HG03045 (cell line): Measurements from ENCODE around the gene AIF1.

ENCODE experiments used
- ATAC-seq: cut with Tn5 transposase; IDR thresholded peaks from one replicate; pipeline ENCODE4 v1.9.1; 2021; ENCODE audit warnings: mild to moderate bottlenecking, moderate library complexity; ENCODE audit not compliant: unreplicated experiment

The AIF1 gene

GRCh38 chr6:31620586-31621319, 5.7 kb downstream of the AIF1 start, which contains the start of gene PRRC2A:
TSS of gene PRRC2A (plus strand) at chr6:31620715. CDS start at chr6:31622790, 2,075 bp downstream.
- peak; percentile 62 for ATAC-seq

DNA sequence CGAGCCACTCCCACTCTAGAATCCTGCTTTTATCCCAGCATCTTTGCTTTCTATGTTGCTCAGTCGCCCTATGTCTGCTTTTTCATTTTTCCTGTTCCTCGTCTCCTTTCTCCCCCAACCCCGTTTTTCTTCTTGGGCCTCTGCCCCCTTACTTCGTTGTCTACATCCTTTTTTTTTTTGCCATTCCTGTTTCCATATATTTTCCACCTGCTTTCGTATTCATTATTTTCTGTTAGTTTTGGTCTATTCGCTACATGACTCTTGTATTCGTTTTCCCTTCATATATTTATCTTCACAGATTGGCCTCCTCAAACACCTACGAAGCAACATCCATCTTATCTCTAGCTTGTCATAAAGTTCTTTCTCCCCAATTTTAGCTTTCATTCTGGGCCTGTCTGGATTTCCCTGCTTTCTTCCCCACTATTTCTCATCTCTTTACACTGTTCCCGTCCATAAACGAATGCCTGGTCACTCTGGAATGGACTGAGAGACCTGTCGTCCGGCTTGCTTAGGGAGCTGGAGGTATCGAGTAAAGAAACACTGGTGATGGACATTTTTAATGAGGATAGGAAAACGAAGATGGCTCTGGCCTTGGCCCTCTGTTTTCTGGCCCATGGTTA, 6.4 kb downstream of the AIF1 start:
- ATAC-seq = no peak

DNA sequence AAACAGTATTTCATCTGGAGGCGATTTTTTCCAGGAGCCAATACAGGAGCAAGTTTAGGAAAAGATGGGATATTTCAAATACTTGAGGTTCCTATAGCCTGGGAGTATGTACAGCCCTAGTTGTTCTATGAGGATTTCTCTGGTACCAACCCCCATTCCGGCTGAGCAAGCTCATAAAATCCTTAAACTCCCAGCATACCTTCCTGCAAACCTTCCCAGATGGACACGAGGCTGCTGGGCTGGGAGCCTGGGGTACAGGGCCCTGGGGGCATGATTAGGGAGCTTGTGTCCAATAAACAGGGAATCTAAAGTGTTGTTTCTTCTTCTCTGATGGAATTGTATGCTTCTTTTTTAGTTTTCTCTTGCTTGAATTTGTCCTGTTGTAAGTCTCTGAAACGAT, 7.0 kb downstream of the AIF1 start:
- no peak for ATAC-seq

DNA sequence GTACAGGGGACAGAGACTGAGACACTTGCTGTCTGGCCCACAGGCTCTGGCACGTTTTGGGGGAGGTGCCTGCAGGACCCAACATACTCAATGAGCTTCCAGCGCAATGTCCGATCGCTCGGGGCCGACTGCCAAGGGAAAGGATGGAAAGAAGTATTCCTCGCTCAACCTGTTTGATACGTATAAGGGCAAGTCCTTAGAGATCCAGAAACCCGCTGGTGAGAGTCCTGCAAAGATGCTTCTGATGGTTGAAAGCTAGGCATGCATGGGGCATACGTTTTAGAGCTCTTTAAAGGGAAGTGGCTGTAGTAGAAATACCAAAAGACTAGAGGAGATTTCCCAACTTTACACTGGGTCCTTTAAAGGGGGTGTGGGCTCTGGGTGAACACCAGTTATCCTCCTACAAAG, 7.7 kb downstream of the AIF1 start:
- ATAC-seq = no peak

DNA sequence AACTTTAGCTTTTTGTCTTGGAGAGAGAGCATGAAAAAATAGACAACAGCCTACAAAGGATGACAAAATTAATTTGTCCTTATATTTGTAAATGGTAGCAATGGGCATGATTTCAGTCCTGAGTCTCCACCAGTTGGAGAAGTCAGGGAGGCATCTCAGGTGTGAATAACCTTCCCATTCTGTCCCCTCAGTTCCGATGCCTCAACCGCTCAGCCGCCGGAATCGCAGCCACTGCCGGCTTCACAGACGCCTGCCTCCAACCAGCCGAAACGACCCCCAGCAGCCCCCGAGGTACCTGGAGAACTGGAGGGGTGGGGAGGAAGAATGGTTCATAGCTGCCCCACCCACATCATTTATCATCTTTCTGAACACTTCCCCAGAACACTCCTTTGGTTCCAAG, 9.0 kb downstream of the AIF1 start:
- ATAC-seq = no peak

DNA sequence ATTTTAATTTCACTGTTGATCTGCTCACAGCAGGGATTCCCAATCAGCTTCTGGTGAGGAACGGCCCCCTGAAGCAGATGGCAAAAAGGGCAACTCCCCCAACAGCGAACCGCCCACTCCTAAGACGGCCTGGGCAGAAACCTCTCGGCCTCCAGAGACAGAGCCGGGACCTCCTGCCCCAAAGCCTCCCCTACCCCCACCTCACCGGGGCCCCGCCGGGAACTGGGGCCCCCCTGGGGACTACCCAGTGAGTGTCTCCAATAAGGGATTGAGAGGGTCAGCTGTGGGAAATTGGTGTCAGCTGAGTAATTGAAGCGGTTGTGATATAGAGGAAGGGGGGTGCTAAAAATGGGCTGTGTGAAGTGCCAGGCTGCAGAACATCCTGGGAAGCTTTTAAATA, 11.9 kb downstream of the AIF1 start:
- no peak for ATAC-seq

GRCh38 chr6:31627690-31628287, 12.8 kb downstream of the AIF1 start:
- no peak for ATAC-seq

DNA sequence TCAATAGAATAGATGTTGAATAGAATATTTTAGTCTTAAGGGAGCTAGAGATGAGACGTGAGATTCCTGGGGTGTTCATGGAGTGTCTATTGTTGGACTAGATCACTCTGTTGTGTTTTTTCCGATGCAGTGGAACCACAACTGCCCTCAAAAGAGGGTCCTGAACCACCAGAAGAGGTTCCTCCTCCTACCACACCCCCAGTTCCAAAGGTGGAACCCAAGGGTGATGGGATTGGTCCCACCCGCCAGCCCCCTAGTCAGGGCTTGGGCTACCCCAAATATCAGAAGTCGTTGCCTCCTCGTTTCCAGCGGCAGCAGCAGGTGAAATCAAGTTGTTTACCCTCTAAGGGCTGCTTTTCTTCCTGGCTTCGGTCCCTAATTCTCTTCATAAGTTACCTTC, 14.0 kb downstream of the AIF1 start:
- no peak for ATAC-seq

- no peak for ATAC-seq
Observed at GRCh38 chr6:31630177-31630934, 15.3 kb downstream of the AIF1 start.

GRCh38 chr6:31631209-31631608, 16.2 kb downstream of the AIF1 start:
- no peak for ATAC-seq

GRCh38 chr6:31631681-31632278, 16.7 kb downstream of the AIF1 start:
- ATAC-seq = no peak

- ATAC-seq = no peak
Observed at GRCh38 chr6:31632279-31632946, 17.4 kb downstream of the AIF1 start.

- ATAC-seq = no peak
Observed at GRCh38 chr6:31633447-31633846, 18.4 kb downstream of the AIF1 start.

GRCh38 chr6:31634131-31634530, 19.1 kb downstream of the AIF1 start:
- ATAC-seq = no peak

- ATAC-seq = no peak
Observed at GRCh38 chr6:31634969-31635575, 20.0 kb downstream of the AIF1 start.

DNA sequence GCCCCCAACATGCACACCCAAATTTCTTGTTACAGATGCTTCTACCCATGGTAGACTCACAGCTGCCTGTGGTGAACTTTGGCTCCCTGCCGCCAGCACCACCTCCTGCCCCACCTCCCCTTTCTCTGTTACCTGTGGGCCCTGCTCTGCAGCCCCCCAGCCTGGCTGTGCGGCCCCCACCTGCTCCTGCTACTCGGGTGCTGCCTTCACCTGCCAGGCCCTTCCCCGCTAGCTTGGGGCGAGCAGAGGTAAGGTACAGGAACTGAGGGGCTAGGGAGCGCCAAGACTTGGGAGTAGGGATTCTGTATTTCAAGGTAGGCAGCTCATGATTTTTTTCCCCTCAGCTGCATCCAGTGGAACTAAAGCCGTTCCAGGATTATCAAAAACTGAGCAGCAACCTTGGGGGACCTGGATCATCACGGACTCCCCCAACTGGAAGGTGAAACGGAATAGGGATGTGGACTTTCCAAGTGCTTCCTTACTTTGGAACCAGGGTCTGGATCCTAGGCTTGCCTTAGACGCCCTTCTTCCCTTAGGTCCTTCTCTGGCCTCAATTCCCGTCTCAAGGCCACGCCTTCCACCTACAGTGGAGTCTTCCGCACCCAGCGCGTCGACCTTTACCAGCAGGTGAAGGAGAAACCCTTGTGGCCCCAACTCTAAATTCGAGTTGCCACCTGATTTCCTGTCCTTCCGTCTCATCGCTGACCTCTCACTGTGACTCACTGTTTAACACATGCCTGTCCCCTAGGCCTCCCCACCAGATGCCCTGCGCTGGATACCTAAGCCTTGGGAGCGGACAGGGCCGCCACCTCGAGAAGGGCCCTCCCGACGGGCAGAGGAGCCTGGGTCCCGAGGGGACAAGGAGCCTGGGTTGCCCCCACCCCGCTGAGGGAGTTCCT, 21.9 kb downstream of the AIF1 start:
- no peak for ATAC-seq

- no peak for ATAC-seq
Observed at GRCh38 chr6:31639043-31639442, 24.0 kb downstream of the AIF1 start.

DNA sequence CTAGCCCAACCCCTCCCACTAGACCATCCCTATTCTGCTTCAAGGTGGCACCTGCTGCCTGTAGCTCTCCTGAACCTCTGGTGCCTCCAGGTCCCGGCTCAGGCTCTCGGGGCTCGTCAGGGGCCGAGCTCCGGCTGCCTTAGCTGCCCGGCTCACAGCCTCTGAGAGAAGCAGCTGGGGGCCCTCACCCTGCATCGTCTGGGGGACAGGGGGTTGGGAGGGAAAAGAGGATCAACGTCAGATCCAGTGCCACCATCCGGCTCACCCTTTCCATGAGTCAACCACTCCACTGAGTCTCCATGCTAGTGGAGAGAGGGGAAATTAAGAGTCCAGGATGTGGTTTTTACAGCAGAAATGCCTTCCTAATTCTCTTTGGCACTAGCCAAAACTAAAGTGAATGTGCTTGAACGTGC, 24.4 kb downstream of the AIF1 start:
- no peak for ATAC-seq

DNA sequence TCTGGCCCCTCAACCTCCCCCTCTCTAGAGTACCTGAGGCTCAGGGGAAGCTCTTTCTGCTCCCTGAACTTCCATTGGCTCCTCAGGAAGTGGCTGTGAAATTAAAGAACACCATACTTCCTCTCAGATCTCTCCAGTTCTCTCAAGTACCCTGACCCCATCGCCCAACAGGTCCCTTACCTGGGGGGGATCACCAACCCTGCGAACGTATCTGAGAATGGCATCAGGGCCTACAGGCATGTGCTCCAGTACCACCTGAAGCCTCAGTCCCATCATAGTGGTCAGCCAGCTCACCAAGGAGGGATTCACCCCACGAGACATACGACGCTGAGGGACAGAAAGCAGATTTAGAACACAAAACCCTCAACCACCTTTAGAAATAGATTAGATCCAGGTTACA, 25.6 kb downstream of the AIF1 start:
- ATAC-seq = no peak
